OCI-LY3 (cell line): ENCODE data around the gene FRG1.

Experiments
- CTCF ChIP-seq: fragments of 200-600, 300-600 bp; sonication (generic); IDR thresholded peaks from 2 replicates; pipeline ENCODE4 v1.5.1; 2014; ENCODE audit warnings: antibody characterized with exemption, low read length, low read depth
- EZH2phosphoT487 ChIP-seq: fragments of 200-600 bp; shearing (Covaris generic); IDR thresholded peaks from 2 replicates; pipeline ENCODE4 v1.6.1; 2018; ENCODE audit warnings: antibody characterized with exemption, mixed run types, low read depth

GRCh38 chr4:189988877-189989431, 48.3 kb downstream of the FRG1 start:
- TF ChIP-seq CTCF (no peak), EZH2phosphoT487 (no peak)
